Measurements from ENCODE around the gene CANX.
"Not testable (repeated sequence)": the region's sequence is repeated elsewhere in the genome, so short reads cannot be mapped to it uniquely, and the experiment has no call there.

DNA sequence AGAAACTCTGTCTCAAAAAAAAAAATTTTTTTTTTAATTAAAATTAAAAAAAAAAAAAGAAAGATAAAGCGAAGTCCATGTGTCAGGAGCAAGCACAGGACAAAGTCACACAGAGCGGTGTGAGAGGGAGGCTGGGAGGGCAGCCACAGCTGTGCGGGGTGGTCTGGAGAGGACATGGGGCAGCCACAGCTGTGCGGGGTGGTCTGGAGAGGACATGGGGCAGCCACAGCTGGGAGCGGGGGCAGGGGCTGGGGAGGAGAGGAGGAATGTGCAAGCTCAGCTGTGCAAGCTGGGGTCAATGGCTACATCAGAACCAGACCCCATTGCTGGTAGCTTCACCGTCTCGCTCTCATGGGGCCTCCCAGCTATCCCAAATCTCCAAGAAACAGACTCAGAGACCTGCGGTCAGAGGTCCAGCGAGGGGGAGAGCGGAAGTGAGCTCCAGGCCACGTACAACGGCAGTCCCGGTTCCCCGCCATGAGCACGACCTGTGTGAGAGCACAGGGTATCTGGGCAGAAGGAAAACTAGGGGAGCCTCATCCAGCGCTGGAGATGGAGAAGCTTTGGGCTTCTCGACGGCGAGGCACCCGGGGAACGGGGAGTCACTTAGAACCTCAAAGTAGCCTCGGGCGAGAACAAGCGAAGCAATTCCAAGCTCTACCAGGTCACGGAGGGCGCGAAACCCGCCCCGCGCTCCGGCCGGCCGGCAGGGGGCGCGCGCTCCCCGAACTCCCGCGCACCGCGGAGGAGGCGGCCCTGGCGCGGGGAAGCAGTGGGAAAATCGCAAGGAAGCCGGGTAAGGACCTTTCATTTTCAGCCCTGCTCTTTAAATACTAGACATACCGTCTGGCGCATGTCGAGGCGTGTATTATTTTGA lies 41.2 kb upstream of the CANX start:
- TF ChIP-seq, protein P1, sequence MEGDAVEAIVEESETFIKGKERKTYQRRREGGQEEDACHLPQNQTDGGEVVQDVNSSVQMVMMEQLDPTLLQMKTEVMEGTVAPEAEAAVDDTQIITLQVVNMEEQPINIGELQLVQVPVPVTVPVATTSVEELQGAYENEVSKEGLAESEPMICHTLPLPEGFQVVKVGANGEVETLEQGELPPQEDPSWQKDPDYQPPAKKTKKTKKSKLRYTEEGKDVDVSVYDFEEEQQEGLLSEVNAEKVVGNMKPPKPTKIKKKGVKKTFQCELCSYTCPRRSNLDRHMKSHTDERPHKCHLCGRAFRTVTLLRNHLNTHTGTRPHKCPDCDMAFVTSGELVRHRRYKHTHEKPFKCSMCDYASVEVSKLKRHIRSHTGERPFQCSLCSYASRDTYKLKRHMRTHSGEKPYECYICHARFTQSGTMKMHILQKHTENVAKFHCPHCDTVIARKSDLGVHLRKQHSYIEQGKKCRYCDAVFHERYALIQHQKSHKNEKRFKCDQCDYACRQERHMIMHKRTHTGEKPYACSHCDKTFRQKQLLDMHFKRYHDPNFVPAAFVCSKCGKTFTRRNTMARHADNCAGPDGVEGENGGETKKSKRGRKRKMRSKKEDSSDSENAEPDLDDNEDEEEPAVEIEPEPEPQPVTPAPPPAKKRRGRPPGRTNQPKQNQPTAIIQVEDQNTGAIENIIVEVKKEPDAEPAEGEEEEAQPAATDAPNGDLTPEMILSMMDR (conservative IDR thresholded peaks at IDR 0.05) = not testable (repeated sequence)
- TF ChIP-seq ZFX (IDR thresholded peaks at IDR 0.05) = not testable (repeated sequence)
